HG03280 (cell line): ENCODE measurements around the gene CPVL.

ENCODE experiments used
- ATAC-seq: cut with Tn5 transposase; IDR thresholded peaks from one replicate; pipeline ENCODE4 v1.9.1; 2021; ENCODE audit warnings: mild to moderate bottlenecking, moderate library complexity; ENCODE audit not compliant: unreplicated experiment

The CPVL gene

GRCh38 chr7:29146057-29146706 is at the start of gene CPVL:
CPVL (minus strand) TSS chr7:29146537; CDS start chr7:29121061, 25,476 bp downstream.
- no peak for ATAC-seq

DNA sequence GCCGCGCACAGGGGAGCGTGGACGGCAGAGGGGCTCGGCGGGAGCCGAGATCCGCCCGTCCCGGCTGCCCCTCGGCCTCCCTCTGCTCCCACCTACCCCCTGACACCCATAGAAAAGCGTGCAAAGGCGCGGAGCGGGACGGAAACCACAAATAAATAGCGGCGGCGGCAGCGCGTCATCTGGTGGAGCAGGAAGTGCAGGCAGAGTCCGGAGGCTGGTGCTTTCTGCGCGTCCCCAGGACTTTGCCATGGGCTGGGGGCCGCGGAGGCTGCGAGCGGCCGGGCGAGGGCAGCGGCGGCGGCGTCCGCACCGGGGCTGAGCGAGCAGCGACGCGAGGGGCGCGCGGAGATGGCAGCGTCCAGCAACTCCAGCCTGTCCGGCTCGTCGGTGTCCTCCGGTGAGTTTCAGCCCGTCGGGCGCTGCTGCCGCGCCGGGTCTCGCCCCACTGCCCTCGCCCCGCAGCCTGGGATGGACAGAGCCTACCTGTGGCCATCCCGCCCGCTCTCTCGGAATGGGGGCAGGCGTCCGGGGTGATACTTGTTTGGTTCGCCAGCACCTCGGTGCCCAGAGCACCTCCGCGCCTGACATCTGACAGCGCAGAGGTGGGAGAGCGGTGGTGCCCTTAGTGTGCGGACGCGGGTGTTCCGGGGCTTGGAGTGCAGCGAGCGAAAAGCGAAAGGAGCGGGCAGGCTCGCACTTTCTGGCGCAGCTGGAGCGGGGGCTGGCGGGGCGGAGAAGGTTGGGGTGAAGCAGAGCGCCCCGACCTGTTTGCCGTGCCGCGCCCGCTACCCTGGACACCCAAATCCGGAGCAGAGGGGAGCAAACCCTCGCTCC is 48.5 kb upstream of the CPVL start, which contains the start of gene CHN2:
Gene CHN2, plus strand, starts transcription at position 182 of the 834 bp plus-strand sequence.
- no peak for ATAC-seq

DNA sequence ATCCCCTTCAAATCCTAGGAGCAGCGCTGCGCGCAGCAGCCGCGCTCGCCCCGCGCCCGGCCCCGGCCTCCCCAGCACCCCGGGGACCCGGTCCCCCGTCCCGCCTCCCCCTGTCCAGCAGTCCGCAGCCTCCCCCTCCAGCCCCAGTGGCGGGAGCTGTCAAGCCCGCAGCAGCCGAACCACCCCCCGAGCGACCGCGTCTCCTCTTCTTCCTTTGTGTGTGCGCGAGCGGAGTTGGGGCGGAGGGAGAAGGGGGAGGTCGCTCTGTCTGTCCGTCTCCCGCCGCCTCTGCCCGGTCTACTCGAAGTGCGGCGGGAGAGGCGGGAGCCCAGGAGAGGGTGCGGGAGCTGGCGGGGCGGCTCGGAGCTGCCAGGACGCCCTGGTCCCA is 47.9 kb upstream of the CPVL start:
- no peak for ATAC-seq

GRCh38 chr7:29193316-29194205 is 47.2 kb upstream of the CPVL start:
- ATAC-seq: no peak

DNA sequence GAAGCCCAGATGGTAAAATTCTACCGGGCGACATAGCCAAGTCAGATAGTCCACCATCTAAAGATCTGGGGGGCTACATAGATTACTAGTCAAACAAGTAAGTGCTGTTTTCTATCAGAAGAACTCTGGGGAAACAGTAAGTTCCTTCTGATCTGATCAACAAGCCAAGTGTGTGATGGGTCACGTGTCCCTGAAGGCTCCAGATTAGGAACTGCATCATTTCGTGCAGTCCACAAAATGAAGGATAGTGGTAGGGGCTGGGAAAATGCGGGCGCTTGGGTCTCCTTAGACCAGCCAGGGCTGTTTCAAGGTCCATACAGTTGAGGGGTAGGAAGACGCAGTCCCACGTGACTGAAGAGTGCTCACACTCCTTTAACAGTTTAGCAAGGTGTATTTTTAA is 46.5 kb upstream of the CPVL start:
- ATAC-seq: no peak

DNA sequence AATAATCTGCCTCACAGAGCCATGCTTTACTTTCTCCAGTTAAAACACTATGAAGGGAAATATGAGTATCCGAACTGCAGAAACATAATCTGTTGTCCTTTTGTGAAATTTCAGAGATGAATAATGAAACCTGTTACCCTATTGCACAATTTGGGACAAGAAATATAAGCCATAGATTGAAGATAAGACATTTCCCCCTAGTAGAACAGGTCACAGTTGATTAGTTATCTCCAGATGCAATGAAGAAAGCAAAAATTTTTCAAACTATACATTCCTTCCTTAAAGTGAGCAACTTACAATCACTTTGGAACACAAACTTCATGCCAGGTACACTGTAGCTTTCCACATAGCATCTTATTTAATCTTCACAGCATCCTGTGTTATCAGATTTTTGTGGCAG is 46.0 kb upstream of the CPVL start:
- no peak for ATAC-seq

DNA sequence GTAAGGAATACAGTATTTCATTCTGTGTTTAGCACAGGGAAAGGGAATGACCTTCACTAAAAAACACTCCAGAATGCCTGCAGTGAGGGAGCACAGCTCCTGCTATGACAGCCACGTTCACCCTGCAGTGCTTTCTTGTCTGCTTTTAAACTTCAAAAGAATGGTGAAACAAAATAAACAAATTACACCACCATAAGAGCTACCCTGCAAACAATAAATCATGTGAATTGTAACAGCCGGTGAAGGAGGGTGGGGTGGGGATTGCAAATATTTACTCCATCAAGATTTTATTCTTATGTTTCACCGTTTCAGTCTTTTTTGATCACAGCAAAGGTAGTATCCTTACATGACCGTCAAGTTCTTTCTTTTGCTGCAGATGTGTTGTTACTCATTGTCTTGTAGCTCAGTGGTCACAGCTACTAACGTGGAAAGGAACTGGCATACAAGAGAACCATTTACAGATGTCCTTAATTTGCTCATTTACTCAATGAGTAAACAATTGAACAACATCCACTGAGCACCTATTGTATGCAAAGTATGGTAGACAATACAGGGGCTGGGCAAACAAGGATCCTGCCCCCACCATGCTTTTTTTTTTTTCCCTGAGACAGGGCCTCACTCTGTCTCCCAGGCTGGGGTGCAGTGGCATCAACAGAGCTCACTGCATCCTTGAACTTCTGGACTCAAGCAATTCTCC is 44.2 kb upstream of the CPVL start:
- no peak for ATAC-seq

DNA sequence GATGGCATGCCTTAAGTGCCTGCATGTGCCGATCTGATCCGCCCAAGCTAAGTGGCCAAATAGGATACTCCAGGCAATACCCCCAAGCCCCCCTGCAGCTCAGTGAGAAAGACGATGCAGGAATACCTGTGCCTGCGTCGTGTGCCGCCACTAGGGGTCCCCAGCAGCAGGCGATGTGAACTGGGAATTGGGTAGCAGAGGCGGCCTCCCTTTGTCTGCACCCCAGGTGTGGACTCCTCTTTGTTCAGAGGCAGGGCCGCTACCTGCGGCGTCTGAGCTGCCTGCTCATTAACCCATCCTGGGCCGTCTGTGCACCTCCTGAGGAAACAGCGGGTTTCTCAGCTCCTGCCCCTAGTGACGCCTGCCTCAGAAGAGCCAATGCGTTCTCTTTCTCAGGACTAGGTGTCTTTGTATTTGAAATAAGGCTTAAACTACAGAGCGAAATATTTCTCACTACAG is 43.4 kb upstream of the CPVL start:
- ATAC-seq: peak; percentile 64

DNA sequence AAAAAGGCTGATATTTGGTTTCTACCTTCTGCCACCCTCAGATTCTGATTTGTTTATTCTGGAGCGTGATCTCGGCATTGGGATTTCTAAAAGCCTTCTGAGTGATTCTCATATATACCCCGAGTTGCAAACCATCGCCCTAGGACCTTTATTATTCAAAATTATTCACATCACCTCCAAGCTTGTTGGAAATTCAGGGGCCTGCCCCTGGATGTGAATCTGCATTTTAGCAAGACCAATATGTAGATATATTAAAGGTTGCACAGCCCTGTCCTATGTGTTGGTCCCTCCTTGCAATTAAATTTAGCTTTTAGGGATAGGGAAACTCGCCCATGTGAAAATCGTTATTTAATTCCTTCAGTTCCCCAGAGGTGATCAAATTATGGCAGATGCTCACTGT is 39.3 kb upstream of the CPVL start:
- ATAC-seq: no peak

DNA sequence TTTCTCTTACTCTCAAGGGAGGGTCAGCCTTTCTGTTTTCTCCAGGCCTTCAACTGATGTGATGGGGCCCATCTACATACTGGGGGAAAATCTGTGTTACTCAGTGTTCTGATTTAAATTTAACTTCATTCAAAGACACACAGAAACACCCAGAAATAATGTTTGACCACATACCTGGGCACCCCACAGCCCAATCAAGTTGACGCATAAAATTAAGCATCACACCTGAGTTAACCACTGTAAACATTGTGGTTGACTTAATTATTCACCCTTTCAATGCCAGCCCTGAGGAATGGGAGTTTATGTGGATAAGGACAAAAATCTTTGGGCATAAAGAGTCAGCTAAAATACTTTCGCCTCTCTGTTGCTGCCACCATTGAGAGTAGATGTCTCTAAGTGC is 38.3 kb upstream of the CPVL start:
- no peak for ATAC-seq

GRCh38 chr7:29179115-29179514 is 32.8 kb upstream of the CPVL start:
- no peak for ATAC-seq

- no peak for ATAC-seq
These were observed 31.7 kb upstream of the CPVL start for GRCh38 chr7:29177963-29178600.

DNA sequence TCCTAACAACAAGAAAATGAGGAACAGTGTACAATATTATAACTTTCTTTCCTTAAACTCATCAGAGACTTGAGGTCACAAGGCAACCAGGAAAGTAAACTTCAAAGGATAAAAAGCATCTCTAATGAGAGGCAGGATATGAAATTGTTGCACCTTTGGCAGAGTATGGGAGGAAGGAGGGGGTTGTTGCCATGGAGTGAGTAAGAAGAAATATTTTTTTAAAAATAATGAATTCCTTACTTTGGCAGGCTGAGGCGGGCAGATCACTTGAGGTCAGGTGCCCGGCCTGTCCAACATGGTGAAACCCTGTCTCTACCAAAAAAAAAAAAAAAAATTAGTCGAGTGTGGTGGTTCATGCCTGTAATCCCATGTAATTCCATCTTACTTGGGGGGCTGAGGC is 27.1 kb upstream of the CPVL start:
- ATAC-seq: no peak

DNA sequence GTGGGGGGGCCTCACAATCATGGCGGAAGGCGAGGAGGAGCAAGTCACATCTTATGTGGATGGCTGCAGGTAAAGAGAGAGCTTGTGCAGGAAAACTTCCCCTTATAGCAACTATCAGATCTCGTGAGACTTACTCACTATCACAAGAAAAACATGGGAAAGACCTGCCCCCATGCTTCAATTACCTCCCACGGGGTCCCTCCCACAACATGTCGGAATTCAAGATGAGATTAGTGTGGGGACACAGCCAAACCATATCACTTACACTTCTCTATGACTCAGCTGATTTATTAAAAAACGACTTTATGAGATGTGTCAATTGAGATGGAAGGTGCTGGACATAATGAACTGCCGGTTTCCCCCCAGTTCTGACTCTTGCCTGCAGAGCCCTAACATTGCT is 24.4 kb upstream of the CPVL start:
- ATAC-seq: no peak

DNA sequence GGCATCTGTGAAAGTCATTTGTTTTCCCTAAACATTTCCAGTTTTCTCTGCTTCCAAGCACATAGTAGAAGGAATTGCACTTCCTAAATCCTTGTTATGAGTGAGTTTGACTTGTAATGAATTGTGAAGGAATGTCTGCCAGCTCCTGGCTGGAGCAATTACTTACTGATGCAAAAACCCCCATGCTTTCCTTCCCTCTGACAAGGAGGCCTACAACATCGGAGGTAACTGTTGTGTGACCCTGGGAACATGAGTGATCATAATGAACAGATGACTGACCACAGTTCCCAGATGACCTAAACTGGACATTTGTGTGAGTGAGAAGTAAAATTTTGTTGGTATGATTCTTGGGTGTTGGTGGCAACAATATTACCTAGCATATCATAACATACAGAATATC is 21.4 kb upstream of the CPVL start:
- no peak for ATAC-seq

DNA sequence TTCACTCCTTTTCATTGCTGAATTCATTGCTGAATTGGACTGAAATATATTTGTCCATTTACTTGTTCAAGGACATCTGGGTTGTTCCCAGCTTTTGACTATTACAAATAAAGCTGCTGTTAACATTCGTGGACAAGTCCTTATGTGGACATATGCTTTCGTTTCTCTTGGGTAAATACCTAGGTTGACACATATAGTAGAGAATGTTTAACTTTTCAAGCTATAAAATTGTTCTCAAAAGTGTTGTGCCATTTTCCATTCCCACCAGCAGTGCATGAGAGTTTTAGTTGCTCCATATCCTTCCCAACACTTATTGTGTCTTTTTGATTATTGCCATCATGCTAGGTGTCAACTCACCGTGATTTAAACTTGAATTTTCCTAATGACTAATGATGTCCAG is 17.5 kb upstream of the CPVL start:
- ATAC-seq: no peak

GRCh38 chr7:29162577-29162976 is 16.2 kb upstream of the CPVL start:
- ATAC-seq: no peak

GRCh38 chr7:29161231-29161630 is 14.9 kb upstream of the CPVL start:
- ATAC-seq: no peak

DNA sequence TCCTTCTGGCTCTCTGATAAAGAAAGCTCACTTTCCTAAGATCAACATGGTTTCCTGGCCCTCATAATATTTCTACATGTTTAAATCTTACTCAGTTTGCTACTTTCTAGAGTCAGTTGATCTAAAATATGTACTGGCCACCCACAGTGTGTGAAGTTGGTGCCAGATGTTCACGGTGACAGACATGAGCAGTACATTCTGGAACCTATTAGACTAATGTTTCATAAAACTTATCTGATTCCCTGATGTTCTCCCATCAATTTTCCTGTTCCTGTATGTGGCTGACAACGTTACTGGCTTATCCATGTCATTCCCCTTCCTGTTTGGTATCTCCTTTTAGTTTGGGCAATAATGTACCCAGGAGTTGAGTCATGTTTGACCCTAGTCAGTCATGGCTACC is 13.7 kb upstream of the CPVL start:
- no peak for ATAC-seq

GRCh38 chr7:29158795-29159423 is 12.6 kb upstream of the CPVL start:
- ATAC-seq: no peak
